ENCODE data around the gene MMP7.

DNA sequence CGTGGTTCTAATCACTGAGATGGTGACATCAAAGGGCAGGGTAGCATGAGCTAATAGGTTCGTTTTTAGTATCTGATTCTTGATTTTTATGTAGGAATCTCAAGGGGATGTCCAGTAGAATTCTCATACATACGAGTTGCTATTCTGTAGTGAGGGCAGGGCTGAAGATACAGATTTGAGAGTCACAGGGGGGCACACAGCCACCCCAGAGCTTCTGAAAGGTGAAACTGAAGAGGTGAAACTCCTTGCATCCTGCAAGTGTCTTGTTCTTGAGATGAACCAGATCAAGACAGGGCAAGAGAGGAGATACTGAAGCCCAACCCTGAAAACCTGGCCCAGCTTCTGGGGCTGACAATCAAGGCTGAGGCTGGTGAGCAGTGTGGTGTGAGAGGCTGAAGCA is 42.3 kb downstream of the MMP7 start:
- TF ChIP-seq, protein P1, sequence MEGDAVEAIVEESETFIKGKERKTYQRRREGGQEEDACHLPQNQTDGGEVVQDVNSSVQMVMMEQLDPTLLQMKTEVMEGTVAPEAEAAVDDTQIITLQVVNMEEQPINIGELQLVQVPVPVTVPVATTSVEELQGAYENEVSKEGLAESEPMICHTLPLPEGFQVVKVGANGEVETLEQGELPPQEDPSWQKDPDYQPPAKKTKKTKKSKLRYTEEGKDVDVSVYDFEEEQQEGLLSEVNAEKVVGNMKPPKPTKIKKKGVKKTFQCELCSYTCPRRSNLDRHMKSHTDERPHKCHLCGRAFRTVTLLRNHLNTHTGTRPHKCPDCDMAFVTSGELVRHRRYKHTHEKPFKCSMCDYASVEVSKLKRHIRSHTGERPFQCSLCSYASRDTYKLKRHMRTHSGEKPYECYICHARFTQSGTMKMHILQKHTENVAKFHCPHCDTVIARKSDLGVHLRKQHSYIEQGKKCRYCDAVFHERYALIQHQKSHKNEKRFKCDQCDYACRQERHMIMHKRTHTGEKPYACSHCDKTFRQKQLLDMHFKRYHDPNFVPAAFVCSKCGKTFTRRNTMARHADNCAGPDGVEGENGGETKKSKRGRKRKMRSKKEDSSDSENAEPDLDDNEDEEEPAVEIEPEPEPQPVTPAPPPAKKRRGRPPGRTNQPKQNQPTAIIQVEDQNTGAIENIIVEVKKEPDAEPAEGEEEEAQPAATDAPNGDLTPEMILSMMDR (IDR thresholded peaks at IDR 0.05; ENCODE audit: low read depth, low read length, poor library complexity, severe bottlenecking), result no peak
- no peak for TF ChIP-seq EZH2phosphoT487 (IDR thresholded peaks at IDR 0.05; ENCODE audit: borderline replicate concordance, low read length)

All from DOHH2 (cell line).